Thymus (tissue), 11 donors: ENCODE data around the gene PHLDA3. TPM values are rescaled to one million over a fixed set of nuclear protein-coding genes. Genes with fewer than 3 reads are reported as not detected.

Source experiments
- DNase-seq, 9 donors: peaks; one replicate each; pipeline ENCODE4 v3.0.0-alpha.2; 2013; ENCODE audit warnings: low spot score in 9 of 9, low read depth in 6 of 9, missing footprints in 1 of 9
- H3K27ac ChIP-seq, 2 donors: one replicate each; pipeline ENCODE4 v1.5.1; 2013; ENCODE audit warnings: control low read depth in 1 of 2, low read depth in 1 of 2, low read length in 1 of 2, mild to moderate bottlenecking in 1 of 2, moderate library complexity in 1 of 2
- H3K27me3 ChIP-seq, 2 donors: one replicate each; pipeline ENCODE4 v1.5.1; 2013; ENCODE audit warnings: low read length in 1 of 2; ENCODE audit not compliant: control insufficient read depth in 2 of 2, insufficient read depth in 1 of 2
- H3K36me3 ChIP-seq, 2 donors: one replicate each; pipeline ENCODE4 v1.5.1; 2013; ENCODE audit warnings: low read length in 1 of 2, mild to moderate bottlenecking in 1 of 2, moderate library complexity in 1 of 2; ENCODE audit not compliant: control insufficient read depth in 2 of 2, insufficient read depth in 2 of 2
- H3K4me1 ChIP-seq, 2 donors: one replicate each; pipeline ENCODE4 v1.5.1; 2013; ENCODE audit warnings: low read length in 2 of 2; ENCODE audit not compliant: control insufficient read depth in 2 of 2, insufficient read depth in 2 of 2
- H3K4me3 ChIP-seq, 2 donors: one replicate each; pipeline ENCODE4 v1.5.1; 2013; ENCODE audit warnings: low read length in 2 of 2, control low read depth in 1 of 2, mild to moderate bottlenecking in 1 of 2
- H3K9me3 ChIP-seq, 2 donors: one replicate each; pipeline ENCODE4 v1.5.1; 2013; ENCODE audit warnings: low read length in 1 of 2, mild to moderate bottlenecking in 1 of 2; ENCODE audit not compliant: control insufficient read depth in 2 of 2, insufficient read depth in 1 of 2
- WGBS: extraction: QIAGEN DNeasy Blood & Tissue Kit; methylation state at CpG from one replicate; pipeline ENCODE4 v1.1.7; 2013; 5-methylcytosine and 5-hydroxymethylcytosine counted together
- polyA plus RNA-seq: library from polyadenylated mRNA; stranded (reverse); fragments of 200-250 nt; gene quantifications from one replicate; pipeline ENCODE4 v1.2.3, GENCODE V29; 2013
- total RNA-seq: library from RNA; stranded (reverse); fragments of 120-200 nt; gene quantifications from one replicate; pipeline ENCODE4 v1.2.4, GENCODE V29; 2013
- donor health status: healthy.

The PHLDA3 gene
- total and polyA plus RNA-seq, 2 donors: 14.4 to 31.7 TPM

DNA sequence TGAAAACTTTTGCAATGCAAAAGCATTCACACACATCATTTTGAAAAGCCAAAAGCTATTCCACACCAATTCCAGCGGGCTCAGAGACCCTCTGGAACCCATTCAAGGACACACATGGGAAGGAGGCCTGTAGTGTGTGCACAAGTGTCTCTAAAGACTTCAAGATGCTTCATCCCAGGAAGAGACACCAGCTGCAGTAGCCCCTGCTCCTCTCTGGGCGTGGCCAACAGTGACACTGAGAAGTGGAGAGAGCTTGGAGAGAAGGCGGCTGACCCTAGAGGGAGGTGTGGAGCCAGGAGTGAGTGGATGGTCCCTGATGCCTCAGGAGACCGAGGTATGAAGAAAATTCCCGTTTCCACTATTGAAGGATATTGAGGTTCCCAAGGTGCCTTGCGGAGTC is 32.6 kb downstream of the PHLDA3 start:
- H3K36me3 ChIP-seq: no peaks in the 10 kb centered on the region
- no peak overlapping the region for H3K27ac ChIP-seq
- no peaks in the 10 kb centered on the region for H3K4me1 ChIP-seq
- no peak for DNase-seq
- H3K9me3 ChIP-seq: no peaks in the 10 kb centered on the region
- peaks cover 0 to 2% of the 10 kb centered on the region in 2 donors for H3K27me3 ChIP-seq
- WGBS: 80% methylated on average over 6 of the region's 6 CpGs
- H3K4me3 ChIP-seq: no peak overlapping the region

DNA sequence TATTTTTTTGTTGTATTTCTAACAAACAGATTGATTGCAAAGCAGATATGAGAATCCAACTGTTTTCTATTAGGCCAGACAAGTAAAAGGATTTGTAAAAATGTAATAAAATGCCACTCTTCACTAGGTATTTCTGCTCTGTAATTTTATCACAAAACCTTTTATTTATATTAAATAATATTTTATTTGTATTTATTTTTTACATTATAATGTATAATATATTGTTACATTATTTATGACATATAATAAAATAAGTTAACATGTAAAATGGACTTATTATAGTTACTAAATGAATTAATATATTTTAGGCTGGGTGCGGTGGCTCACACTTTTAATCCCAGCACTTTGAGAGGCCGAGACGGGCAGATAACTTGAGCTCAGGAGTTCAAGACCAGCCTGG is 34.7 kb downstream of the PHLDA3 start:
- Histone ChIP-seq H3K4me3 (no peak overlapping the region), H3K27ac (no peak overlapping the region), H3K27me3 (peaks cover 0 to 2% of the 10 kb centered on the region in 2 donors), H3K36me3 (no peaks in the 10 kb centered on the region), H3K9me3 (no peaks in the 10 kb centered on the region), H3K4me1 (no peaks in the 10 kb centered on the region)
- DNase-seq: no peak
- 80% methylated on average over 3 of the region's 3 CpGs for WGBS

DNA sequence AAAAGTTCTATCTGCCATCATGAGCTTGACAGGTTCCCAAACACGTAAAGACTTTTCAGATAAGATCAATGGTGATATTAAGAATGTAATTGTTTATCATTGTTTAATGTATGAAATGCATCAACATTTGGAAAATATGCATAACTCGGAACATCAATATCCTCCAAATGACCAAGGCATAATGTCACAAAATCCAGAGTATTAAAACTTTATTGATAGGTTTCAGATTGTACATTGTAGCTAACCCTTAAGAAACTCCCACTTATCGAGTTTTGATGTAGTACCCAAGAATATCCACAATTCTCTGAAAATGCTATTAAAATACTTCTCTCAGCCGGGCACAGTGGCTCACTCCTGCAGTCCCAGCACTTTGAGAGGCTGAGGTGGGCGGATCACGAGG is 35.4 kb downstream of the PHLDA3 start:
- no peaks in the 10 kb centered on the region for H3K36me3 ChIP-seq
- DNase-seq: no peak
- no peak overlapping the region for H3K4me3 ChIP-seq
- peaks cover 0 to 2% of the 10 kb centered on the region in 2 donors for H3K27me3 ChIP-seq
- no peaks in the 10 kb centered on the region for H3K4me1 ChIP-seq
- 93% methylated on average over 6 of the region's 6 CpGs for WGBS
- H3K27ac ChIP-seq: no peak overlapping the region
- no peaks in the 10 kb centered on the region for H3K9me3 ChIP-seq

DNA sequence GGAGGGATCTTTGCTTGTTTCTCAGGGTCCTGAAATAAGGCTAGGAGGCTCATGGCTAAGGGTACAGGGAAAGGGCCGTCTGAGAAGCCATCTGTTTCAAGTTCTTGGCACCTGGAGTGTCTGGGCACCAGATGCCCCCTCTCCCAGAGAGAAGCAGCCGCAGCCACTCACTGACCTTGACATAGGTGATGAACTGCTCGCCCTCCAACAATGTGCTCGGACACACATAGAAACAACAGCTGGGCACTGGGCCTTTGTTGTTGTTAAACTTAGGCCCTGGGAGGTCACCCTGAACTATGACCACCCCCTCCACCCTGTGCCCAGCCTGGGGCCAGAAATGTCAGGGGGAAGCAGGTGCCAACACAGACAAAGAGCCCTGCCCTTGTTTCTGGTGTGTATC is 38.2 kb downstream of the PHLDA3 start:
- no peak overlapping the region for H3K4me3 ChIP-seq
- no peak overlapping the region for H3K27ac ChIP-seq
- H3K9me3 ChIP-seq: no peaks in the 10 kb centered on the region
- 89% methylated on average over 4 of the region's 4 CpGs for WGBS
- DNase-seq: no peak
- H3K36me3 ChIP-seq: no peaks in the 10 kb centered on the region
- H3K27me3 ChIP-seq: peaks cover 0 to 3% of the 10 kb centered on the region in 2 donors
- H3K4me1 ChIP-seq: no peaks in the 10 kb centered on the region

DNA sequence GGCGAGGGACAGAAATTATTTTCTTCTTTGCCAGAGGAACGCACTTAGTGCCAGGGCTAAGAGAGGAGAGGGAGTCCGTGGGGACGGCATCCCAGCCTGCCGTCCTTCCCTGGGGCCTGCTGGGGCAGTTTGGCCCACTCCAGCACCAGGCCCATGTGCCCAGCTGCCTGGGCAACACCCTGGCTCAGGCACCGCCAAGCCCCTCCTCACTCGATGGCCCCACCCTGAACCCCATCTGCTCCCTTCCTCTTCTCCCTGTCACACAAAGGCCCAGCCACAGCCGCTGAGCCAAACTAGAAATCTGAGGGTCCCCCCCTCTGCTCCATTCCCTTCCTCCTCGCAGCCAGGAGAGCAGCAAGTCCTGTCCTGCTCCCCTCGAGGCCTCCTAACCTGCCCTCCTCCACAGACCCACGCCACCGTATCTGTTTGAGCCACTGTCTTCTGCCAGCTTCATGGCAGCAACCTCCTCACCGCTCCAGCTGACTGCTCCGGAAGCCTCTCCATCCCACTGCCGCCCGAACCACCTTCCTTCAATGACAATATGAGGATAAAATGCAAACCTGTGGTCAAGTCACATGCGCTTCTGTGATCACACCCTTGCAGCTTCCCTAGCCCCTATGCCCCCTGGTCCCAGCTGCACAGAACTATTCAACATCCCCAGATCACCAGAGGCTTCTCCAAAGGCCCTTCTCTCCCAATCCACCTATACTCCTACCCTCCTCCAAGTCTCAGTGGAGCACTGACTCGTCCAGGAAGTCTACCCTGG is 39.1 kb downstream of the PHLDA3 start:
- no peak for DNase-seq
- 94% methylated on average over 18 of the region's 18 CpGs for WGBS
- peaks cover 0 to under 1% of the 10 kb centered on the region in 2 donors for H3K9me3 ChIP-seq
- H3K36me3 ChIP-seq: no peaks in the 10 kb centered on the region
- no peak overlapping the region for H3K4me3 ChIP-seq
- H3K27me3 ChIP-seq: peaks cover 0 to 3% of the 10 kb centered on the region in 2 donors
- H3K4me1 ChIP-seq: no peaks in the 10 kb centered on the region
- no peak overlapping the region for H3K27ac ChIP-seq

DNA sequence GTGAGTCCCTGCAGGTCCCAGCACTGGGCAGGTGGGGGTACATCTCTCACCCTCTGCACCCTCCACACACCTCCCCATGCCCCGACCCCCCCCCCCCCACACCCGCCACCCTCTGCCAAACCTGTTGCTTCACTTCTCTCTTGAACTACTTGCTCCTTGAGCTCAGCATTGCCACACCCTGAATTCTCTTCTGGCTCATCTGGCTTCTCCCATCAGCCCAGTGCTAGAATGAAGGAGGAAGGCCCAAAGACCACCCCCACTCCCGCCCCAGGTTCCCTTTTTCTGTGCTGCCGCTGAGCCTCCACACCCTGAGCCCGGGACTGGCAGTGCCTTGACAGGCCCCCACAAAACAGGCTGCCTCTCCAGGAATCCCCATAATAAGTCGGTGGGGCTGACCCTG is 41.0 kb downstream of the PHLDA3 start:
- Histone ChIP-seq H3K9me3 (peaks cover 0 to 6% of the 10 kb centered on the region in 2 donors), H3K36me3 (no peaks in the 10 kb centered on the region), H3K27me3 (peaks cover 0 to 3% of the 10 kb centered on the region in 2 donors), H3K27ac (no peak overlapping the region), H3K4me1 (no peaks in the 10 kb centered on the region), H3K4me3 (no peak overlapping the region)
- DNase-seq: no peak
- 86% methylated on average over 6 of the region's 6 CpGs for WGBS

DNA sequence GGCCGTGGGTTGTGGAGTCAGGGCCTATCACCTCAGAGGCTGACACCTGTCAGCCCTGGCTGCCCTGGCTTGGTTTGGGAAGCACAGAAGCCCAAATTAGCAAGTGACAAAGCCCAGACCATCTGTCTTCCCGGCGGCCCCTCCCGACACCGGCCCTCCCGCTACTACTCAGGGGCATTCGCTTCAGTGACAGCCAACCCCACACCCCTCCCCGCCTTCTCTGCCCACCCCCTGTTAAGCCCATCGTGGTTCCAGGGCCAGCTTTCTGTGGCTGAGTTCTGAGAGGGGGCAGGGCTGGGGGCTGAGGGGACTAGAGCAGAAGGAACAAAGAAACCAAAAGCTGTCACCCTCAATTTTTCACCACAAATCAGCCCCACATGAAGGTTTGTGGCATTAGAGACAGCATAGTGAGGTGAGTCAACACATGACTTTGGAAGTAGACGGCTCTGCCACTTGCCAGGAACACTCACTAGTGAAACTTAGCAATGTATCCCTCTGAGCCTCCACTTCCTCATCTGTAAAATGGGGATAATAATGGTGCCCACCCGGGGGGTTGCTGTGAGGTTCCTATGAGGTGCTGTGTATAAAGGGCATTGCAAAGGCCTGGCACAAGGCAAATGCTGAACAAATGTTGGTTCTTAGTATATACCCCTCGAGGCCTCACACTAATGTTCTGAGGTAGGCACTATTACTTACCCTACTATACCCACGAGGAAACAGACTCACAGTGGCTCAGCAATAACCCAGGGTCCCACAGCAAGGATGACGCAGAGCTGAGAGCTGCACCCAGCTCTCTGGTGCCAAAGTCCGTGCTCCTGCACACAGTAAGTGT is 42.3 kb downstream of the PHLDA3 start:
- DNase-seq: peak in 1 of 9 donors; percentile 22
- Histone ChIP-seq H3K36me3 (no peaks in the 10 kb centered on the region), H3K27ac (no peak overlapping the region), H3K4me1 (no peaks in the 10 kb centered on the region), H3K4me3 (no peak overlapping the region), H3K9me3 (peaks cover 0 to 6% of the 10 kb centered on the region in 2 donors), H3K27me3 (peaks cover 0 to 3% of the 10 kb centered on the region in 2 donors)
- WGBS: 33% methylated on average over 15 of the region's 15 CpGs

DNA sequence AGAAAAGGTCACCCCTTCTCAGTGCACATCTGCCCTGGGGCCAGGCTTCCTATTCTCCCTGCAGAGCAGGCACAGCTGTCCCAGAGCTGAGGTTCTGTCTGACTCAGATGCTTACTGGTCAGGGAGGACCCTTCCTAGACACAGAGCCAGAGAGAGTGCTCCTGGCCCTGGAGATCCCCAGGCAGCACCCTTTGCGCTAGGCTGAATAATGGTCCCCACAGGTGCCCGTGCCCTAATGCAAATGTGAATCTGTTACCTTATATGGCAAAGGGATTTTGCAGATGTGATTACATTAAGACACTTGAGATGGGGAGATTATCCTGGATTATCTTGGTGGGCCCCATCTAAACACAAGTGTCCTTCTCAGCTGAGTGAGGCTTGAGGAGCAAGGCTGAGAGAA is 44.8 kb downstream of the PHLDA3 start:
- WGBS: 96% methylated on average over 2 of the region's 2 CpGs
- Histone ChIP-seq H3K27me3 (peaks cover 0 to 8% of the 10 kb centered on the region in 2 donors), H3K4me1 (no peaks in the 10 kb centered on the region), H3K36me3 (no peaks in the 10 kb centered on the region), H3K27ac (no peak overlapping the region), H3K9me3 (peaks cover 0 to 6% of the 10 kb centered on the region in 2 donors), H3K4me3 (no peak overlapping the region)
- no peak for DNase-seq

DNA sequence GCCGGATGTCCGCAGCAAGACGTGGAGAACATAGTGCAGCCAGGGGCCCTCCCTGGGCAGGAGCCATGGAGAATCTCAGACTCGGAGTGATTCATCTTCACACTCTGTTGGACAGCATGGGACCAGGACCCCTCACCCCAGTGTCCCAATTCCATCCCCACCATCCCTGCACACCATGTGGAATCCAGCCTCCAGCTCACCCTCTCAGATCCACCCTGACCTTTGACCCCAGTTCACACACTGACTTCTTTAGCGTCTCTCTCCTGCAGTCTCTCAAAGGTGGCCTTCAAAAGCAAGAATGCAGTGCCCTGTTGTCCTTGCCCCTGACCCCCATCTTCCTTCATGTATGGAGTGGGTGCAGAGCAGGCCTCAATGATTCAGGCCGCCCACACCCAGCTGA is 45.3 kb downstream of the PHLDA3 start:
- no peak for DNase-seq
- H3K9me3 ChIP-seq: peaks cover 0 to 6% of the 10 kb centered on the region in 2 donors
- no peaks in the 10 kb centered on the region for H3K4me1 ChIP-seq
- peaks cover 0 to 8% of the 10 kb centered on the region in 2 donors for H3K27me3 ChIP-seq
- no peak overlapping the region for H3K27ac ChIP-seq
- WGBS: 99% methylated on average over 6 of the region's 6 CpGs
- no peaks in the 10 kb centered on the region for H3K36me3 ChIP-seq
- H3K4me3 ChIP-seq: no peak overlapping the region
